ENCODE data around the gene USP7.
"Not testable (repeated sequence)": the region's sequence is repeated elsewhere in the genome, so short reads cannot be mapped to it uniquely, and the experiment has no call there.

GRCh38 chr16:8968054-8968453, 4.3 kb upstream of the USP7 start:
- not testable (repeated sequence) for TF ChIP-seq CTCF (IDR thresholded peaks at IDR 0.05; ENCODE audit: low read length); EZH2 (optimal IDR thresholded peaks at IDR 0.05; ENCODE audit: low read depth, low read length); EZH2phosphoT487 (IDR thresholded peaks at IDR 0.05; ENCODE audit: low read length)
